Mammary epithelial cell (primary cell): ENCODE results near the gene BRI3.

Experiments
- EZH2 ChIP-seq: IDR thresholded peaks from 2 replicates; pipeline ENCODE4 v1.6.1; 2012; ENCODE audit warnings: low read length, inconsistent platforms, borderline replicate concordance
- TF ChIP-seq, protein P1 (sequence below), 2 donors: IDR thresholded peaks in 1 of 2; conservative IDR thresholded peaks in 1 of 2; 2 replicates each; pipeline ENCODE4 v1.5.1; 2011 to 2012; ENCODE audit warnings: inconsistent platforms in 2 of 2, low read length in 2 of 2, mild to moderate bottlenecking in 2 of 2, control low read depth in 1 of 2, low read depth in 1 of 2; ENCODE audit not compliant: insufficient read depth in 1 of 2; ENCODE audit errors: extremely low read depth in 1 of 2

DNA sequence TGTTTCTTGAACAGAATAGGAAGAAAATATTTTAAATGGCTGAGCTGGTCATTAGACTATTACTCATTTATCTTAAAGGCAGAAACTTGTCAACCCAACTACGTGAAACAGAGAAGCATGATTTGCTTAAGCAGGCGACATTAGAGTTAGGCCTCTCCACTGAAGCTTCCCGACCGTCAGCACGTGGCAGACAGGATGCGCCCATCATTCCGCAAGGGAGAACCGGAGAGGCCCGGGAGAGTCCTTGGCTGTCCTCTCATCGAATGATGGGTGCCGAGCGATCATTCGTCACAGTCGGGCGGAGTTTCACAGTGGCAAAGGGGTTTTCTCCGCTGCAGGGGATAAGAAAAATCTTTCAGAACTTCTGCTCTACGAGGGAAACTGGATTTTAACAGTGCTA, 11.8 kb downstream of the BRI3 start:
- no peak for TF ChIP-seq EZH2
- TF ChIP-seq, protein P1, sequence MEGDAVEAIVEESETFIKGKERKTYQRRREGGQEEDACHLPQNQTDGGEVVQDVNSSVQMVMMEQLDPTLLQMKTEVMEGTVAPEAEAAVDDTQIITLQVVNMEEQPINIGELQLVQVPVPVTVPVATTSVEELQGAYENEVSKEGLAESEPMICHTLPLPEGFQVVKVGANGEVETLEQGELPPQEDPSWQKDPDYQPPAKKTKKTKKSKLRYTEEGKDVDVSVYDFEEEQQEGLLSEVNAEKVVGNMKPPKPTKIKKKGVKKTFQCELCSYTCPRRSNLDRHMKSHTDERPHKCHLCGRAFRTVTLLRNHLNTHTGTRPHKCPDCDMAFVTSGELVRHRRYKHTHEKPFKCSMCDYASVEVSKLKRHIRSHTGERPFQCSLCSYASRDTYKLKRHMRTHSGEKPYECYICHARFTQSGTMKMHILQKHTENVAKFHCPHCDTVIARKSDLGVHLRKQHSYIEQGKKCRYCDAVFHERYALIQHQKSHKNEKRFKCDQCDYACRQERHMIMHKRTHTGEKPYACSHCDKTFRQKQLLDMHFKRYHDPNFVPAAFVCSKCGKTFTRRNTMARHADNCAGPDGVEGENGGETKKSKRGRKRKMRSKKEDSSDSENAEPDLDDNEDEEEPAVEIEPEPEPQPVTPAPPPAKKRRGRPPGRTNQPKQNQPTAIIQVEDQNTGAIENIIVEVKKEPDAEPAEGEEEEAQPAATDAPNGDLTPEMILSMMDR (conservative IDR thresholded peaks at IDR 0.05 in 1 of 2, IDR thresholded peaks at IDR 0.05 in 1 of 2; ENCODE audit: extremely low read depth in 1 of 2, insufficient read depth in 1 of 2, low read depth in 1 of 2, low read length in 2 of 2): no peak
